ENCODE data around the gene RBM28. TPM values are rescaled to one million over a fixed set of nuclear protein-coding genes. Genes with fewer than 3 reads are reported as not detected.

The RBM28 gene
- total RNA-seq, 1 experiment from 2014 or later: 28.8 TPM

- Histone ChIP-seq H4K20me1 (ENCODE audit: insufficient read depth, low read depth, low read length) (no peaks in the 10 kb centered on the region), H3K79me2 (ENCODE audit: low read length) (no peaks in the 10 kb centered on the region), H3K4me2 (ENCODE audit: low read depth, low read length, poor library complexity, severe bottlenecking) (no peak overlapping the region), H3K9me3 (ENCODE audit: low read length) (no peaks in the 10 kb centered on the region), H3K36me3 (ENCODE audit: insufficient read depth, low read length) (no peaks in the 10 kb centered on the region), H3K9me2 (replicated peaks; ENCODE audit: insufficient read depth, low read length) (no peaks in the 10 kb centered on the region), H2AFZ (ENCODE audit: low read length) (no peak overlapping the region), H3K9ac (ENCODE audit: low read length) (no peak overlapping the region), H3K27me3 (ENCODE audit: low read length) (no peaks in the 10 kb centered on the region), H3K4me1 (ENCODE audit: low read length) (no peaks in the 10 kb centered on the region), H3K27ac (ENCODE audit: low read length) (no peak overlapping the region), H3K4me3 (ENCODE audit: low read length) (no peak overlapping the region)
- no peak for DNase-seq
Measured at GRCh38 chr7:128364166-128364870, 20.6 kb upstream of the RBM28 start.

DNA sequence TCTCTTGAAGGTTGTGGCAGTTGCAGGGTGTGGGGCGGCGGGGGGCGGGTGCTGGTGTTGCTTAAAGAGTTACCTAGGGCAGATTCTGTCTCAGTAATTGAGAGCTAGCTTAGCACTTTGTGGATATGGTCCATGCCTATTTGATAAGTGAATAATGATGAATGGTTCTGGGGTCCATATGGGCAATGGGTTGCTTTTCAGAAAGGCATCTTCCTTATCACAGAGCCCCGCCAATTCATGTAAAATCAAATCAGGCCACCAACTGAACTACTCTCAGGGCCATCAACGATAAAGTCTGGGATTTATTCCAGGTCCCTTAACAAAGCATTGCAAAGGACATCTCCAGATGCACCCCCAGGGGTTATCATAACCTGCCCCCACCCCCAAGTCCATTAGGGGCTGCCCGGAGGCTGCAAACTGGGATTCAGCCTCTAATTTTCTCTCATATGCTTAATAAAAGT is 19.6 kb upstream of the RBM28 start:
- Histone ChIP-seq H2AFZ (ENCODE audit: low read length) (no peak overlapping the region), H3K36me3 (ENCODE audit: insufficient read depth, low read length) (no peaks in the 10 kb centered on the region), H3K9ac (ENCODE audit: low read length) (no peak overlapping the region), H4K20me1 (ENCODE audit: insufficient read depth, low read depth, low read length) (no peaks in the 10 kb centered on the region), H3K9me2 (replicated peaks; ENCODE audit: insufficient read depth, low read length) (no peaks in the 10 kb centered on the region), H3K4me3 (ENCODE audit: low read length) (no peak overlapping the region), H3K4me1 (ENCODE audit: low read length) (no peaks in the 10 kb centered on the region), H3K27me3 (ENCODE audit: low read length) (no peaks in the 10 kb centered on the region), H3K27ac (ENCODE audit: low read length) (no peak overlapping the region), H3K4me2 (ENCODE audit: low read depth, low read length, poor library complexity, severe bottlenecking) (no peak overlapping the region), H3K79me2 (ENCODE audit: low read length) (no peaks in the 10 kb centered on the region), H3K9me3 (ENCODE audit: low read length) (no peaks in the 10 kb centered on the region)
- DNase-seq: no peak

DNA sequence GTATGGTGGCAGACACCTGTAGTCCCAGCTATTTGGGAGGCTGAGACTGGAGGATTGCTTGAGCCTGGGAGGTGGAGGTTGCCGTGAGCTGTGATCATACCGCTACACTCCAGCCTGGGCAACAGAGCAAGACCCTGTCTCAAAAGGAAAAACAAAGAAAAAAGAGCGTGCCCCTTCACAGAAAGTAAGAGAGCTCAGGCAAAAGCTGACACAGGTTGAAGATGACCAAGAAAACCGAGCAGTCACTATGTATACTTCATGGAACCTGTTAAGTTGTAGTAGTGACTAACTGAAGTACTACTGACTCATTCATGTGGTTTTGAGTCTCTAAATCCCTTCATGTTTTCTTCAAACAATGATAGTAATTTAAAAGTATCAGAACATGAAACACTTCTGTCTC is 19.0 kb upstream of the RBM28 start:
- no peak overlapping the region for H2AFZ ChIP-seq (ENCODE audit: low read length)
- H3K9me2 ChIP-seq (replicated peaks; ENCODE audit: insufficient read depth, low read length): no peaks in the 10 kb centered on the region
- H3K27me3 ChIP-seq (ENCODE audit: low read length): no peaks in the 10 kb centered on the region
- H4K20me1 ChIP-seq (ENCODE audit: insufficient read depth, low read depth, low read length): no peaks in the 10 kb centered on the region
- no peaks in the 10 kb centered on the region for H3K4me1 ChIP-seq (ENCODE audit: low read length)
- H3K36me3 ChIP-seq (ENCODE audit: insufficient read depth, low read length): no peaks in the 10 kb centered on the region
- H3K4me3 ChIP-seq (ENCODE audit: low read length): no peak overlapping the region
- DNase-seq: no peak
- no peak overlapping the region for H3K27ac ChIP-seq (ENCODE audit: low read length)
- no peaks in the 10 kb centered on the region for H3K9me3 ChIP-seq (ENCODE audit: low read length)
- H3K4me2 ChIP-seq (ENCODE audit: low read depth, low read length, poor library complexity, severe bottlenecking): no peak overlapping the region
- no peaks in the 10 kb centered on the region for H3K79me2 ChIP-seq (ENCODE audit: low read length)
- no peak overlapping the region for H3K9ac ChIP-seq (ENCODE audit: low read length)

GRCh38 chr7:128361411-128362379 is 18.0 kb upstream of the RBM28 start, which contains the start of gene PRRT4:
Gene PRRT4, minus strand, starts transcription at chr7:128361690.
- no peak for DNase-seq
- Histone ChIP-seq H4K20me1 (ENCODE audit: insufficient read depth, low read depth, low read length) (no peaks in the 10 kb centered on the region), H2AFZ (ENCODE audit: low read length) (no peak within 1 kb of the TSS), H3K27me3 (ENCODE audit: low read length) (no peaks in the 10 kb centered on the region), H3K36me3 (ENCODE audit: insufficient read depth, low read length) (no peaks in the 10 kb centered on the region), H3K79me2 (ENCODE audit: low read length) (no peaks in the 10 kb centered on the region), H3K27ac (ENCODE audit: low read length) (no peak within 1 kb of the TSS), H3K4me1 (ENCODE audit: low read length) (no peaks in the 10 kb centered on the region), H3K4me3 (ENCODE audit: low read length) (peak within 1 kb of the TSS; percentile 25; the same call in 1 of the 2 replicates), H3K9me2 (replicated peaks; ENCODE audit: insufficient read depth, low read length) (no peaks in the 10 kb centered on the region), H3K4me2 (ENCODE audit: low read depth, low read length, poor library complexity, severe bottlenecking) (peak within 1 kb of the TSS; percentile 38), H3K9me3 (ENCODE audit: low read length) (no peaks in the 10 kb centered on the region), H3K9ac (ENCODE audit: low read length) (no peak within 1 kb of the TSS)

GRCh38 chr7:128360359-128360678 is 16.6 kb upstream of the RBM28 start:
- H4K20me1 ChIP-seq (ENCODE audit: insufficient read depth, low read depth, low read length): no peaks in the 10 kb centered on the region
- H2AFZ ChIP-seq (ENCODE audit: low read length): no peak overlapping the region
- no peaks in the 10 kb centered on the region for H3K9me3 ChIP-seq (ENCODE audit: low read length)
- no peak overlapping the region for H3K27ac ChIP-seq (ENCODE audit: low read length)
- H3K9me2 ChIP-seq (replicated peaks; ENCODE audit: insufficient read depth, low read length): no peaks in the 10 kb centered on the region
- no peak overlapping the region for H3K9ac ChIP-seq (ENCODE audit: low read length)
- H3K4me3 ChIP-seq (ENCODE audit: low read length): no peak overlapping the region
- H3K79me2 ChIP-seq (ENCODE audit: low read length): no peaks in the 10 kb centered on the region
- H3K4me2 ChIP-seq (ENCODE audit: low read depth, low read length, poor library complexity, severe bottlenecking): no peak overlapping the region
- H3K36me3 ChIP-seq (ENCODE audit: insufficient read depth, low read length): no peaks in the 10 kb centered on the region
- no peaks in the 10 kb centered on the region for H3K4me1 ChIP-seq (ENCODE audit: low read length)
- H3K27me3 ChIP-seq (ENCODE audit: low read length): no peaks in the 10 kb centered on the region
- DNase-seq: no peak

DNA sequence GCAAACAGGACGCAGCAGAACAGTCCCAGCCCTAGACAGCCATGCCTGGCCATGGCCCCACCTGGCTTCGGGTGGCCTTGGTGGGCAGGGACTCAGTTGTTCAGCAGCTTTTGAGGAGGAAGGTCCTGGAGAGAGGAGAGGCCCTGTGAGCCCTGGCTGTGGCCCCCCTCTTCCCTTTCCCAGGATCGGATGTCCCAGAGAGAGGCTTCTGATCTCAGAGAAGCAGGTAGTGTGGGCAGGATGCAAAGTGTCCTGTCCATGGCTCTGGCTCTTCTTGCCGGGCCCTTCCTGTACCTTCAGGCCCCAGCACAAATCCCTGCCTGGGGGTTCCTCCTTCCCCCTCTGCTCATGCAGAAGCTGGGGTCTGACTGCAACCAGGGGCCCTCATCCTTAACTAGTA is 16.2 kb upstream of the RBM28 start:
- Histone ChIP-seq H3K4me1 (ENCODE audit: low read length) (no peaks in the 10 kb centered on the region), H3K4me3 (ENCODE audit: low read length) (no peak overlapping the region), H3K4me2 (ENCODE audit: low read depth, low read length, poor library complexity, severe bottlenecking) (no peak overlapping the region), H3K79me2 (ENCODE audit: low read length) (no peaks in the 10 kb centered on the region), H3K9me3 (ENCODE audit: low read length) (no peaks in the 10 kb centered on the region), H4K20me1 (ENCODE audit: insufficient read depth, low read depth, low read length) (no peaks in the 10 kb centered on the region), H3K9me2 (replicated peaks; ENCODE audit: insufficient read depth, low read length) (no peaks in the 10 kb centered on the region), H3K36me3 (ENCODE audit: insufficient read depth, low read length) (no peaks in the 10 kb centered on the region), H3K27me3 (ENCODE audit: low read length) (no peaks in the 10 kb centered on the region), H3K27ac (ENCODE audit: low read length) (no peak overlapping the region), H2AFZ (ENCODE audit: low read length) (no peak overlapping the region), H3K9ac (ENCODE audit: low read length) (no peak overlapping the region)
- no peak for DNase-seq

DNA sequence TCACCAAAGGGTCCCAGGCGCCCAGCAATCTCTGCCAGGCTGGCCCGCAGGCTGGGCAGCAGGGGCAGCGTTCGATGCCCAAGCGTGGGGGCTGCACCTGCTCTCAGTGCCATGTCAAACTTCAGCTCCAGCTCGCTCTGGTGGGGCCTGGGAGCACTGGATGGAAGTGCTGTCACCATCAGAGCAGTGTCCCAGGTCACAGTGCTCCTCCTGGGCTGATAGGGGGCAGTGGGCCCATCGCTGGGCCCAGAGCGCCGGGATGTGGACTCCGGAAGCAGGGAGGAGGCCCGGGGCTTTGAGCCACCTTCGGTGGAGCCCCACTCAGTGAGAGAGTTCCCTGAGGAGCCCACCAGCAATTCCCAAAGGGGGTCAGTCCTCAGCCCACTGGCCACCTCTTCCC is 15.6 kb upstream of the RBM28 start:
- H3K9me2 ChIP-seq (replicated peaks; ENCODE audit: insufficient read depth, low read length): no peaks in the 10 kb centered on the region
- no peak overlapping the region for H3K27ac ChIP-seq (ENCODE audit: low read length)
- H2AFZ ChIP-seq (ENCODE audit: low read length): no peak overlapping the region
- H3K79me2 ChIP-seq (ENCODE audit: low read length): no peaks in the 10 kb centered on the region
- no peak overlapping the region for H3K4me3 ChIP-seq (ENCODE audit: low read length)
- H3K4me1 ChIP-seq (ENCODE audit: low read length): no peaks in the 10 kb centered on the region
- no peak overlapping the region for H3K9ac ChIP-seq (ENCODE audit: low read length)
- no peaks in the 10 kb centered on the region for H3K9me3 ChIP-seq (ENCODE audit: low read length)
- H3K36me3 ChIP-seq (ENCODE audit: insufficient read depth, low read length): no peaks in the 10 kb centered on the region
- H3K27me3 ChIP-seq (ENCODE audit: low read length): no peaks in the 10 kb centered on the region
- no peak overlapping the region for H3K4me2 ChIP-seq (ENCODE audit: low read depth, low read length, poor library complexity, severe bottlenecking)
- no peak for DNase-seq
- H4K20me1 ChIP-seq (ENCODE audit: insufficient read depth, low read depth, low read length): no peaks in the 10 kb centered on the region

DNA sequence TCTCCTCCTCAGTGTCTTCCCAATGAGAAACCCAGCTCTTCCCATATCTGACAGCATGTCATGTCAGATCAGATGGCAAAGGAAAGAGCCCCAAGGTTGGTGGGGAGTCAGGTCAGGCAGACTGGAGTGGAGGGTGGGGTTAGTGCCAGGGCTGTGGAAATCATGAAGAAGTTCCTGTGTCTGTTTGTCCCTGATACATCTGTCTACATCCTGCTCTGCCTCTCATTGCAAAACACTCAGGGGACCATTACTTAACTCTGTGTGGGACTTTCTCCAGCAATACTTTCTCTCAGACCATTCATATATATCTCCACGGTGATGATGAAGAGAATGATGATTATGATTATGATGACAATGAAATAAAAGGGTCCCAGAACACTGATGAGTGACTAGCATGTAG is 14.5 kb upstream of the RBM28 start:
- Histone ChIP-seq H3K79me2 (ENCODE audit: low read length) (no peaks in the 10 kb centered on the region), H3K4me2 (ENCODE audit: low read depth, low read length, poor library complexity, severe bottlenecking) (no peak overlapping the region), H3K9me2 (replicated peaks; ENCODE audit: insufficient read depth, low read length) (no peaks in the 10 kb centered on the region), H3K4me3 (ENCODE audit: low read length) (no peak overlapping the region), H3K4me1 (ENCODE audit: low read length) (no peaks in the 10 kb centered on the region), H3K36me3 (ENCODE audit: insufficient read depth, low read length) (no peaks in the 10 kb centered on the region), H3K9ac (ENCODE audit: low read length) (no peak overlapping the region), H3K27ac (ENCODE audit: low read length) (no peak overlapping the region), H4K20me1 (ENCODE audit: insufficient read depth, low read depth, low read length) (no peaks in the 10 kb centered on the region), H2AFZ (ENCODE audit: low read length) (no peak overlapping the region), H3K9me3 (ENCODE audit: low read length) (no peaks in the 10 kb centered on the region), H3K27me3 (ENCODE audit: low read length) (no peaks in the 10 kb centered on the region)
- no peak for DNase-seq
